Measurements from ENCODE around the gene RSU1.
A peak's percentile ranks its signal among the peaks of the same experiment; 100 is the strongest.
"Not testable (repeated sequence)": the region's sequence is repeated elsewhere in the genome, so short reads cannot be mapped to it uniquely, and the experiment has no call there.

RSU1 gene

GRCh38 chr10:16756561-16757221, 60.5 kb downstream of the RSU1 start:
- Histone ChIP-seq H3K4me3 (ENCODE audit: insufficient read depth in 1 of 2, low read depth in 1 of 2, low read length in 2 of 2) (peak overlapping the region in 1 of 2 experiments; percentile 22), H3K18ac (ENCODE audit: low read depth in 1 of 2, low read length in 2 of 2) (peak overlapping the region in 1 of 2 experiments; percentile 59), H3K79me1 (replicated peaks; ENCODE audit: low read length, poor library complexity, severe bottlenecking) (peaks cover 22% of the 10 kb centered on the region), H2AK5ac (ENCODE audit: low read length, severe bottlenecking) (no peak overlapping the region), H3K9me3 (ENCODE audit: control insufficient read depth, low read length) (no peaks in the 10 kb centered on the region), H3K4me2 (ENCODE audit: low read length, poor library complexity, severe bottlenecking) (no peak overlapping the region), H3K27me3 (ENCODE audit: control insufficient read depth in 1 of 2, insufficient read depth in 1 of 2, low read length in 2 of 2) (no peaks in the 10 kb centered on the region), H3K9ac (ENCODE audit: low read length) (no peak overlapping the region), H2AFZ (ENCODE audit: low read depth, low read length) (no peak overlapping the region), H3K4me1 (ENCODE audit: control insufficient read depth, insufficient read depth, low read depth, low read length) (peaks cover 4% of the 10 kb centered on the region), H3K23ac (ENCODE audit: low read length in 2 of 2) (no peak overlapping the region), H2BK15ac (ENCODE audit: low read depth, poor library complexity, severe bottlenecking) (no peak overlapping the region), H3K4ac (ENCODE audit: low read depth in 1 of 2, low read length in 2 of 2) (no peak overlapping the region), H4K91ac (ENCODE audit: low read length) (peak overlapping the region; percentile 78), H2BK5ac (ENCODE audit: low read depth, low read length, poor library complexity, severe bottlenecking) (no peak overlapping the region), H2BK12ac (ENCODE audit: low read length in 2 of 2) (no peak overlapping the region), H2BK120ac (ENCODE audit: low read depth, low read length) (no peak overlapping the region), H3K27ac (ENCODE audit: low read length, poor library complexity, severe bottlenecking) (no peak overlapping the region), H3K14ac (ENCODE audit: low read length in 2 of 2) (peak overlapping the region in 1 of 2 experiments; percentile 91), H4K8ac (ENCODE audit: low read length) (no peak overlapping the region), H3K36me3 (ENCODE audit: control insufficient read depth in 1 of 2, insufficient read depth in 2 of 2, low read depth in 1 of 2, low read length in 2 of 2) (peaks cover 19 to 72% of the 10 kb centered on the region in 2 experiments)
- 90% methylated on average over 5 of the region's 12 CpGs for WGBS
- DNase-seq = peak; percentile 17

GRCh38 chr10:16754765-16755164, 62.5 kb downstream of the RSU1 start:
- H3K27ac ChIP-seq (ENCODE audit: low read length, poor library complexity, severe bottlenecking) = no peak overlapping the region
- H3K4me1 ChIP-seq (ENCODE audit: control insufficient read depth, insufficient read depth, low read depth, low read length) = peaks cover 4% of the 10 kb centered on the region
- peaks cover 19% of the 10 kb centered on the region for H3K79me1 ChIP-seq (replicated peaks; ENCODE audit: low read length, poor library complexity, severe bottlenecking)
- no peak overlapping the region for H2AK5ac ChIP-seq (ENCODE audit: low read length, severe bottlenecking)
- H3K4ac ChIP-seq (ENCODE audit: low read depth in 1 of 2, low read length in 2 of 2) = no peak overlapping the region
- H3K9ac ChIP-seq (ENCODE audit: low read length) = no peak overlapping the region
- no peak for DNase-seq
- no peak overlapping the region for H3K4me2 ChIP-seq (ENCODE audit: low read length, poor library complexity, severe bottlenecking)
- no peak overlapping the region for H2AFZ ChIP-seq (ENCODE audit: low read depth, low read length)
- H3K27me3 ChIP-seq (ENCODE audit: control insufficient read depth in 1 of 2, insufficient read depth in 1 of 2, low read length in 2 of 2) = no peaks in the 10 kb centered on the region
- H2BK15ac ChIP-seq (ENCODE audit: low read depth, poor library complexity, severe bottlenecking) = no peak overlapping the region
- H3K23ac ChIP-seq (ENCODE audit: low read length in 2 of 2) = no peak overlapping the region
- H3K9me3 ChIP-seq (ENCODE audit: control insufficient read depth, low read length) = no peaks in the 10 kb centered on the region
- no peak overlapping the region for H2BK5ac ChIP-seq (ENCODE audit: low read depth, low read length, poor library complexity, severe bottlenecking)
- peaks cover 21 to 77% of the 10 kb centered on the region in 2 experiments for H3K36me3 ChIP-seq (ENCODE audit: control insufficient read depth in 1 of 2, insufficient read depth in 2 of 2, low read depth in 1 of 2, low read length in 2 of 2)
- H3K18ac ChIP-seq (ENCODE audit: low read depth in 1 of 2, low read length in 2 of 2) = no peak overlapping the region
- H3K14ac ChIP-seq (ENCODE audit: low read length in 2 of 2) = no peak overlapping the region
- H2BK12ac ChIP-seq (ENCODE audit: low read length in 2 of 2) = no peak overlapping the region
- no peak overlapping the region for H2BK120ac ChIP-seq (ENCODE audit: low read depth, low read length)
- no peak overlapping the region for H4K8ac ChIP-seq (ENCODE audit: low read length)
- 90% methylated on average over 5 of the region's 6 CpGs for WGBS
- H4K91ac ChIP-seq (ENCODE audit: low read length) = no peak overlapping the region
- no peak overlapping the region for H3K4me3 ChIP-seq (ENCODE audit: insufficient read depth in 1 of 2, low read depth in 1 of 2, low read length in 2 of 2)

- DNase-seq; H3K4me2 ChIP-seq (ENCODE audit: low read length, poor library complexity, severe bottlenecking); H3K27ac ChIP-seq (ENCODE audit: low read length, poor library complexity, severe bottlenecking); H2AK5ac ChIP-seq (ENCODE audit: low read length, severe bottlenecking); H2AFZ ChIP-seq (ENCODE audit: low read depth, low read length); H2BK12ac ChIP-seq (ENCODE audit: low read length in 2 of 2); H3K18ac ChIP-seq (ENCODE audit: low read depth in 1 of 2, low read length in 2 of 2); H2BK5ac ChIP-seq (ENCODE audit: low read depth, low read length, poor library complexity, severe bottlenecking); H3K14ac ChIP-seq (ENCODE audit: low read length in 2 of 2); H2BK120ac ChIP-seq (ENCODE audit: low read depth, low read length); H4K91ac ChIP-seq (ENCODE audit: low read length); H3K23ac ChIP-seq (ENCODE audit: low read length in 2 of 2); H3K9me3 ChIP-seq (ENCODE audit: control insufficient read depth, low read length); H2BK15ac ChIP-seq (ENCODE audit: low read depth, poor library complexity, severe bottlenecking); H3K9ac ChIP-seq (ENCODE audit: low read length); H3K4me1 ChIP-seq (ENCODE audit: control insufficient read depth, insufficient read depth, low read depth, low read length); H3K4me3 ChIP-seq (ENCODE audit: insufficient read depth in 1 of 2, low read depth in 1 of 2, low read length in 2 of 2); H3K4ac ChIP-seq (ENCODE audit: low read depth in 1 of 2, low read length in 2 of 2); H4K8ac ChIP-seq (ENCODE audit: low read length); H3K27me3 ChIP-seq (ENCODE audit: control insufficient read depth in 1 of 2, insufficient read depth in 1 of 2, low read length in 2 of 2): not testable (repeated sequence)
- 98% methylated on average over 6 of the region's 6 CpGs for WGBS
- Histone ChIP-seq H3K79me1 (replicated peaks; ENCODE audit: low read length, poor library complexity, severe bottlenecking) (peaks cover 20% of the 10 kb centered on the region), H3K36me3 (ENCODE audit: control insufficient read depth in 1 of 2, insufficient read depth in 2 of 2, low read depth in 1 of 2, low read length in 2 of 2) (peaks cover 28 to 77% of the 10 kb centered on the region in 2 experiments)
Measured at GRCh38 chr10:16752849-16753248, 64.4 kb downstream of the RSU1 start.

GRCh38 chr10:16752099-16752498, 65.1 kb downstream of the RSU1 start:
- Histone ChIP-seq H3K4me2 (ENCODE audit: low read length, poor library complexity, severe bottlenecking) (no peak overlapping the region), H2BK15ac (ENCODE audit: low read depth, poor library complexity, severe bottlenecking) (no peak overlapping the region), H4K91ac (ENCODE audit: low read length) (no peak overlapping the region), H3K18ac (ENCODE audit: low read depth in 1 of 2, low read length in 2 of 2) (no peak overlapping the region), H2BK120ac (ENCODE audit: low read depth, low read length) (no peak overlapping the region), H2BK12ac (ENCODE audit: low read length in 2 of 2) (no peak overlapping the region), H3K4ac (ENCODE audit: low read depth in 1 of 2, low read length in 2 of 2) (no peak overlapping the region), H3K27ac (ENCODE audit: low read length, poor library complexity, severe bottlenecking) (no peak overlapping the region), H3K9ac (ENCODE audit: low read length) (no peak overlapping the region), H3K4me3 (ENCODE audit: insufficient read depth in 1 of 2, low read depth in 1 of 2, low read length in 2 of 2) (no peak overlapping the region), H3K14ac (ENCODE audit: low read length in 2 of 2) (no peak overlapping the region), H2AFZ (ENCODE audit: low read depth, low read length) (no peak overlapping the region), H3K36me3 (ENCODE audit: control insufficient read depth in 1 of 2, insufficient read depth in 2 of 2, low read depth in 1 of 2, low read length in 2 of 2) (peaks cover 28 to 76% of the 10 kb centered on the region in 2 experiments), H2BK5ac (ENCODE audit: low read depth, low read length, poor library complexity, severe bottlenecking) (no peak overlapping the region), H3K23ac (ENCODE audit: low read length in 2 of 2) (no peak overlapping the region), H3K27me3 (ENCODE audit: control insufficient read depth in 1 of 2, insufficient read depth in 1 of 2, low read length in 2 of 2) (no peaks in the 10 kb centered on the region), H2AK5ac (ENCODE audit: low read length, severe bottlenecking) (no peak overlapping the region), H3K4me1 (ENCODE audit: control insufficient read depth, insufficient read depth, low read depth, low read length) (peaks cover 4% of the 10 kb centered on the region), H4K8ac (ENCODE audit: low read length) (no peak overlapping the region), H3K9me3 (ENCODE audit: control insufficient read depth, low read length) (no peaks in the 10 kb centered on the region), H3K79me1 (replicated peaks; ENCODE audit: low read length, poor library complexity, severe bottlenecking) (peaks cover 18% of the 10 kb centered on the region)
- 98% methylated on average over 3 of the region's 4 CpGs for WGBS
- DNase-seq = no peak
